MG63 (cell line): ENCODE results near the gene NXN. TPM values are rescaled to one million over a fixed set of nuclear protein-coding genes. Genes with fewer than 3 reads are reported as not detected.

Source experiments
- DNase-seq: peaks from one replicate; pipeline ENCODE4 v3.0.0-alpha.2; 2020
- H3K27me3 ChIP-seq: fragments of 250-450 bp; sonication (Bioruptor Pico); 2 replicates; pipeline ENCODE4 v1.5.1; 2020; ENCODE audit warnings: mild to moderate bottlenecking, moderate library complexity
- H3K36me3 ChIP-seq: fragments of 250-450 bp; sonication (Bioruptor Pico); 2 replicates; pipeline ENCODE4 v1.5.1; 2020; ENCODE audit warnings: mild to moderate bottlenecking, moderate library complexity
- H3K4me3 ChIP-seq: fragments of 250-450 bp; sonication (Bioruptor Pico); 2 replicates; pipeline ENCODE4 v1.5.1; 2020; ENCODE audit warnings: mild to moderate bottlenecking, moderate library complexity
- H3K9me3 ChIP-seq: fragments of 250-450 bp; sonication (Bioruptor Pico); 2 replicates; pipeline ENCODE4 v1.5.1; 2020; ENCODE audit warnings: mild to moderate bottlenecking, moderate library complexity
- total RNA-seq: library from RNA; depleted of rRNA; stranded (reverse); fragments of >200 nt; shearing (Covaris generic); gene quantifications from 2 replicates; pipeline ENCODE4 v1.2.3, GENCODE V29; 2014; ENCODE audit warnings: low replicate concordance; rRNA removed

The NXN gene
- total RNA-seq: 95.7 and 100 TPM in 2 replicates

DNA sequence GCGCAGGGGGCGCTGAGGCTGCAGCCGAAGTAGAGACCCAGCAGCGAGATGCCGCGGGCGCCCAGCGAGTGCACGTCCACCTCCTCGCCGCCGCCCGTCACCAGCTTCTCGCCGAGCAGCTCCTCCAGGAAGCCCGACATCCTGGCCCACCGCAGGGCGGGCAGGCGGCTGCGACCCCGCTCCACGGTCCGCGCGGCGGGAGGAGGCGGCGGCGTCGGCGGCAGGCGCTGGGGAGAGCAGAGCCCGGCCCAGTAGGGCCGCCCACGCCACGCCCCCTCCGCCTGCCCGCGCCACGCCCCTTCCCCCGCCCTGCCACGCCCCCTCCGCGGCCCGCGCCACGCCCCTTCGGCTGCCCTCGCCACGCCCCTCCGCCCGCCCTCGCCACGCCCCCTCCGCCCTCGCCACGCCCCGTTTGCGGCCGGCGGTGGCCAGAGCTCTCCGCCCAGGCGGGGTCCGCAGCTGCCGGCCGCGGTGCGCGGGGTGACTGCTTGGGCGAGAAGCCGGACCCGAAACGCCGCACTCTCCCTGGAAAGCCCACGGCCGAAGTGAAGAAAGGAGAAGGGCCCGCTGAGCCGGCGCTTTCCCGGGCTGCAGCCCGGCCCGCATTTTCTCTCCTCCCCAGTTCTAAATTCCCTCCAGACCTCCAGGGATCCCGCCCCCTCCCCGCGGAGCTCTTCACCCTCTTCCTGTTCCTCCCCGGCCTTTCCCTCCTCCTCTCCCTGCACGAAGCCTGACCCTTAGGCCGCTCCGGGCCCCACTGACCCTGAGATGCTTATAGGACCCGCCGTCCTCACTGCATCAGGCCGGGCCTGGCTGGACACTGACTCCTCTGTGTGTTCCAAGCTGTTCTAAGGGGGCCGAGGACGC, at the start of gene NXN:
Gene NXN (minus strand): TSS at position 238 of the 867 bp plus-strand sequence.
- H3K36me3 ChIP-seq: peaks cover 21% of the 10 kb centered on the region
- peak within 1 kb of the TSS; percentile 70 for H3K4me3 ChIP-seq
- H3K27me3 ChIP-seq: no peaks in the 10 kb centered on the region
- DNase-seq: peak; percentile 76
- H3K9me3 ChIP-seq: no peaks in the 10 kb centered on the region

DNA sequence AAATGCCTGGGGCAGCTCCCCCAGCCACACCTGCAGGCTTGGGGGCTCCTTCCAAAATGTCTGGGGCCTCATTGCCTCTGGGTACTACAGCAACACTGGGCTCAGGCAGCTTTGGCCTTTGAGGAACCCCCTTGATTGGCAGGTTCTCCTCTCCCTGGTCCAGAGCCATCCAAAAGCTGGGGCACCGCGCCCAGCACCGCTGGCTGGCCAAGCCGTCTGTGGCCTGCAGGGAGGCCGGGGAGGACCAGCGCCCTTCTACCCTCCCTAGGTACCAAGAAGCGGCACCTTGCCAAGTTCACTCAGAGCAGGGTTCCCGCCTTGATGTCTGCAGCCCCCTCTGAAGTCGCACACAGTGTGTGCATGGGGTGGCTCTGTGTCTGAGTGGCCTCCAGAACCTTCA, 47.5 kb upstream of the NXN start:
- Histone ChIP-seq H3K36me3 (no peaks in the 10 kb centered on the region), H3K27me3 (no peaks in the 10 kb centered on the region), H3K4me3 (no peak overlapping the region), H3K9me3 (no peaks in the 10 kb centered on the region)
- no peak for DNase-seq

DNA sequence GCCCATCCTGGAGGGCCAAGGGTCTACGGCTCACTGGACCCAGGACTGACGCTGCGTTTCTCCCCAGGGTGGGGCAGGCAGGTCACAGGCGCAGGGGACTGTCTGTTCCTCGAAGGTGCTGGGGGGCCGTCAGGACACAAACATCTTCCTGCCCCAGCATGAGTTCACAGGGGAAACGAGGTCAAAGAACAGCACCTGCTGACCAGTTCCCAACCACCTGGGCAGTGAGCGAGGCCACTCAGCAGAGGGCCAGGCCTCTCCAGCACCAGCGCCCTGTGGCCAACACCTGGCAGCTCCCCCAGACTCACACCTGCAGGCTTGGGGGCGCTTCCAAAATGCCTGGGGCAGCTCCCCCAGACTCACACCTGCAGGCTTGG, 47.0 kb upstream of the NXN start:
- H3K4me3 ChIP-seq: no peak overlapping the region
- H3K9me3 ChIP-seq: no peaks in the 10 kb centered on the region
- H3K36me3 ChIP-seq: no peaks in the 10 kb centered on the region
- no peak for DNase-seq
- H3K27me3 ChIP-seq: no peaks in the 10 kb centered on the region

DNA sequence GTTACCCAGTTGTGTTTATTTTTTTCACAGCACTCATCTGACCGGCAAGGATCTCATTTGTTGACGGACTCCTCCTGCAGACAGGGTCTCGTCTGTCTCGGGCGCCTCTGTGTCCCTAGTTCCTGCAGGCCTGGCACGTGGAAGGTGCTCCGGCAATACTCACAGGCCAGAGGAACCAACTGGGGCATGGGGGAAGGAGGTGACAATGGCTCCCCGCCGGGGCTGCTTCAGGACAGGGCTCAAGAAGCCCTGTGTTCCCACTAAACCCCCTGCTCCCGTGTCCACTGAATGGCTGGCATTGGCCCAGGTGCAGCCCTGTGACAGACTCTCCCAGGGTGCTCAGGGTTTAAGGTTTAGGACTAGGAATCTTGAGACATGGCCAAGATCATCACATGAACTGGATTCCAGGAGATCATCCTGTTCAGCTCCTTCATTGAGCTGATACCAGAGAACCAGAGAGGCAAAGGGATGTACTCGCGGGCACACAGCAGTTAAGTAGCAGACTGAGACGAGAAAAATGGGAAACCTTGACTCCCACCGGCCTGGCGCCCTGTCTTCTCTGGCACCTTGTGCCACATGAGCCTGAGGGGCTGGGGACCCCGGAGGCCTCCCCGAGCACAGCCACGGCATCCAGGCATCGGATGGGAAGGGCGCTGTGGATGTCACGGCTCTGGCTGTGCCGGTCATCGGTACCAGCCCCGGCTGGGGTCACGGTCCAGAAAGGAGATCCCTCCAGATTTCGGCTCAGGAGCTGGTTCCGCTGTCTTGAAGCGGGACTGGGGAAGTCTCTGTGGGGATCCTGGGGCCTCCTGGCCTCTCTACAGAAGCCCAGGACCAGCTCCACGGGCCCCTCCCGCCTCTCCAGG, 46.4 kb upstream of the NXN start:
- H3K9me3 ChIP-seq: no peaks in the 10 kb centered on the region
- DNase-seq: no peak
- H3K4me3 ChIP-seq: no peak overlapping the region
- H3K36me3 ChIP-seq: no peaks in the 10 kb centered on the region
- H3K27me3 ChIP-seq: no peaks in the 10 kb centered on the region

DNA sequence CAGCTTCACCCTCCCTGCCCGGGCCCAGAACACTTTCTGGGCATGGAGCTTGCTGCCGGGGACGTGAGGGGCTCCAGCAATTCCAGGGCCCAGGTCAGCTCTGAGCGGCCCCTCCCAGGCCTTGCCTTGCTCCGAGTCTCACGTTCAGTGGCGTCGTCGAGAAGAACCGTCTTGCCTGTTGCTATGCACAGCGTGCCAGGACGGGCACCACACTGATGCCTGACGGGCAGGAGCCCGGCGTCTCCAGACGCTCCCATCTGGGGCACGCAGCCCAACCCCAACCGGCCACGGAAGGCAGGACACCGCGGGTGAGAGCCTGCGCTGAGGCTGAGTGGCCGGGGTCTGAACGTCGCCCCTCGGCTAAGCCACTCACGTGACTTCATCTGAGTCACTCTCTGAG, 44.5 kb upstream of the NXN start:
- Histone ChIP-seq H3K36me3 (no peaks in the 10 kb centered on the region), H3K9me3 (no peaks in the 10 kb centered on the region), H3K27me3 (no peaks in the 10 kb centered on the region), H3K4me3 (no peak overlapping the region)
- no peak for DNase-seq

DNA sequence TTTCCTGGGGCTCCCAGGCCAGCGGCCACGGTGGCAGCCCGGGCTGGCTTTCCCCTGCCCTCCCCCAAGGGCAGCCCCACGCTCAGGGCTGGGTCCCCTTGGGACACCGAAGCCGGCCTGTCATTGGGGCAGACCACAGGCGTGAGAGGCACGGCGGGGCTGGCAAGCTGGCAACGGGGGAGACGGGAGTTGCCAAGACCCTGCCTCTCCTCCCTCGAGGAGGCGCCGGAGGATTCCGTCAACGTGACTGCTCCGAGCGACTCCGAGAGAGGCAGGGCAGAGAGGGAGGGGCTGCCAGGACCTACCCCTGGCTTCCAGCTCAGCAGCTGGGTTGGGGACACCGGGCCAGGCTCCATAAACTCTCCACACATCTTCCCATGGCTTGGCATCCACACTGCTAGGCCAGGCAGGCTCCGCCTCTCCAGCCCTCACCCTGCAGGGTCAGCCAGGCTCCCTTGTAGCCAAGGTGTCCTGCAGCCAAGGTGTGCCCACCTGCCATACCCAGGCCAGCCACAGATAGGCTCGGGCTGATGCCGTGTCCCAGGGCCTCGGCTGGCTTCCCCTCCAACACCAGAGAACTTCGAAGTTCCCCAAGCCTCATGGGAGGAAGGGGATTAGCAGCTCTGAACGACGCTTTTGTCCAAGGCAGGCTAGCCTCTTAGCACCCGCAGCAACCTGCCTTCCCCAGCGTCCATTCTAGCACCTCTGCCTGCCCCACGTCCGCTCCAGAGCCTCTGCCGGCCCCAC, 42.9 kb upstream of the NXN start:
- DNase-seq: no peak
- no peaks in the 10 kb centered on the region for H3K9me3 ChIP-seq
- H3K36me3 ChIP-seq: no peaks in the 10 kb centered on the region
- no peaks in the 10 kb centered on the region for H3K27me3 ChIP-seq
- no peak overlapping the region for H3K4me3 ChIP-seq

DNA sequence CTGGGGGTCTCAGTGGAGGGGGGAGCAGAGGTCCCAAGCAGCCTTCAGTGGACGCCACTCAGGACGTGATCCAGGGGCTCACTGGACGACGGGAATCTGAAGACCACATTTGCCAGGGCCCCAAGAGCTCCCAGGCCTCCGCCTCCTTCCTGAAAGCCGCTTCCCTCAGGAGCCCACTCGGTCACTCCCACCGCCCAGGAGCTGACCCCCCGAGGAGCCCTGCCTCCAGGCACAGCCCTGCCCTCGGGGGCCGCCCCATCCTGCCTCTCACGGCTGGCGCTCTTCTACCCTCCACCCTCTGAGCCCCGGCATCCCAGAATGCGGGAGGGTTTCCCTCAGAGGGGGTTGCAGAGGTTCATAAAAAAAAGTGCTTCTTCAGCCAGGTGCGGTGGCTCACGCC, 41.6 kb upstream of the NXN start:
- H3K27me3 ChIP-seq: no peaks in the 10 kb centered on the region
- H3K4me3 ChIP-seq: no peak overlapping the region
- H3K36me3 ChIP-seq: no peaks in the 10 kb centered on the region
- DNase-seq: no peak
- no peaks in the 10 kb centered on the region for H3K9me3 ChIP-seq

DNA sequence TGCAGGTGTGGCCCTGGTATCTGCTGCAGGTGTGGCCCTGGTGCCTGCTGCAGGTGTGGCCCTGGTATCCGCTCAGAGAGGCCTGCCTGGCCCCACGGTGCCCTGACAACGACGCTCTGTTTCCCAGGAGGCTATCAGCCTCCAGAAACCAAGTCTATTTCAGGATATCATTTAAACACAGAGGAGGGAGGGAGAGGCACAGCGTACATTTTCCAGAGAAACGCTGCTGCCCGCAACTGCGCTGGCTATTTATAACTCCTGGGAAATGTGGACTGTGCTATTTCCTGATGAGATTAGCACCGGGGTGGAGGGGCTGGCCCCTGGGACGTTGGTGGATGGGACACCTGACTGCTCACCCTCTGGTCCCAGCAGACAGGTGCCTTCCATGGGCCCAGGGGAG, 39.9 kb upstream of the NXN start:
- no peak overlapping the region for H3K4me3 ChIP-seq
- H3K36me3 ChIP-seq: no peaks in the 10 kb centered on the region
- no peak for DNase-seq
- H3K27me3 ChIP-seq: no peaks in the 10 kb centered on the region
- H3K9me3 ChIP-seq: no peaks in the 10 kb centered on the region

DNA sequence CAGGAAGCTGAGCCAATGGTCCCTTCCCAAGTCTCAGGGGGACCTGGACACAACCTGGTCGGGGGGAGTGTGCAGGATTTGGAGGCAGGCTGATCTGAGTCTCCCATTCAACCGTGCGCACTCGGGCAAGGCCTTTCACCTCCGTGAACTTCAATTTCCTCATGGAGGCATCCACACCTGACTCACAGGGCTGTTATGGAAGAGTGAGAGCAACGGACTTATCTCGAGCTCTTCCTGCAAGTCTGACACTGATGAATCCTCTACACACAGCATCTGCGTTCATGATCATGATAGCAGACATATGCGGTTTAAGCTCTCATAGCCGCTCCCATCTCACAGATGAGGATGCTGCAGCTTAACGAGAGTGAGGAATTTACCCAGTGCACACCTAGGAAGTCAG, 39.0 kb upstream of the NXN start:
- no peaks in the 10 kb centered on the region for H3K9me3 ChIP-seq
- DNase-seq: no peak
- no peaks in the 10 kb centered on the region for H3K36me3 ChIP-seq
- no peaks in the 10 kb centered on the region for H3K27me3 ChIP-seq
- no peak overlapping the region for H3K4me3 ChIP-seq

DNA sequence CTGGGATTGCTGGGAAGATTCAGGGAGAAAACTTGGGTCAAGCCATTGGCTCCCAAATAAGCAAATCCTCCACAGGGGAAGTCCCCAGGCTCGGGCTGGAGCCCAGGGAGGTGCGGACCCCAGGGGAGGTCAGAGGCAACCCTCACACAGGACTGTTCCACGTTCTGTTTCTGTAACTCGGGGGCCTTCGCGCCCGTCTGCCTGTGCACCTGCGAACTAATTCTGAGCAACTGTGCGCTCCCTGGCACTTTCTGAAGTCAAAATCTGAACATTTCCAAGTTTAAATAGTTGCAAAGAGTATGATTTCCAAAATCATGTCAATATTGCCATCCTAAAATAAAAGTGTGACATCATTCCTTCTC, 34.1 kb upstream of the NXN start:
- Histone ChIP-seq H3K36me3 (no peaks in the 10 kb centered on the region), H3K4me3 (no peak overlapping the region), H3K27me3 (no peaks in the 10 kb centered on the region)

DNA sequence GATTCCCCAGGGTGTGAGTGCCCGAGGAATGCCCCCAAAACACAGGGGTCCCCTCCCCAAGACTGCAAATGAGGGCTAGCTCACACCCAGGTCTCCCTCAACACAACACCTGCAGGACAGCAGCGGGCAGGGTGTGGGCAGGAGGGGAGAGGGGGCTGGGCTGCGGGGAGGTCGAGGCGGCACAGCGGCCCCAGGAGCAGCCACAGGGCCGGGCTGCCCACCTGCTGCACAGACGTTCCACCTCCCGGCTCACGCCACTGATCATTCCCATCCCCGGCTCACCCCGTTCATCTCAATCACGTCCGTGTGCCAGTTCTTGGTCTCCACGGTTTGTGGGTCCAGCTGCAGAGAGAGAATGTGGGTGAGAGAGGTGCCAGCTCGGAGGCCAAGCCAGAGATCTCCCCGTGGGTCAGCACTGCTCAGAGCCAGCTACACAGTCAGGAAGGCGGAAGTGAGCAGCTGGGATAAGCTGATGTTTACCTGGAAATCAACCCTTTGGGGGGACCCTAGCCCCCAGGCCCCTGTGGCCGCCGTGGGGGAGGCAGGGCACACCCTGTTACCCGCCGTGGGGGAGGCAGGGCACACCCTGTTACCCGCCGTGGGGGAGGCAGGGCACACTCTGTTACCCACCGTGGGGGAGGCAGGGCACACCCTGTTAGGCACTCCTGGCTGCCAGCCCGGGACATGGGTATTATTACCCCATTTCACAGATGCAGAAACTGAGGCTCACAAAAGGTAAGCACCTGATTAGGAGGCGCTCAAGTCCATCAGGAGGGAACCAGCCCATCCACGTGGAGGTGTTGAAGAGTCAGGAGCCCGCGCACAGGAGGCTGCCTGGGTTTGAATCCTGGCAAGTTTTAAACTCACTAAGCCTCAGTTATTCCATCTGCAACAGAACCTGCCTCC, 33.5 kb upstream of the NXN start:
- Histone ChIP-seq H3K27me3 (no peaks in the 10 kb centered on the region), H3K9me3 (no peaks in the 10 kb centered on the region), H3K36me3 (no peaks in the 10 kb centered on the region), H3K4me3 (no peak overlapping the region)
- DNase-seq: no peak

More for the DNA sequence above, 34.1 kb upstream of the NXN start:
- no peak for DNase-seq
- no peaks in the 10 kb centered on the region for H3K9me3 ChIP-seq

DNA sequence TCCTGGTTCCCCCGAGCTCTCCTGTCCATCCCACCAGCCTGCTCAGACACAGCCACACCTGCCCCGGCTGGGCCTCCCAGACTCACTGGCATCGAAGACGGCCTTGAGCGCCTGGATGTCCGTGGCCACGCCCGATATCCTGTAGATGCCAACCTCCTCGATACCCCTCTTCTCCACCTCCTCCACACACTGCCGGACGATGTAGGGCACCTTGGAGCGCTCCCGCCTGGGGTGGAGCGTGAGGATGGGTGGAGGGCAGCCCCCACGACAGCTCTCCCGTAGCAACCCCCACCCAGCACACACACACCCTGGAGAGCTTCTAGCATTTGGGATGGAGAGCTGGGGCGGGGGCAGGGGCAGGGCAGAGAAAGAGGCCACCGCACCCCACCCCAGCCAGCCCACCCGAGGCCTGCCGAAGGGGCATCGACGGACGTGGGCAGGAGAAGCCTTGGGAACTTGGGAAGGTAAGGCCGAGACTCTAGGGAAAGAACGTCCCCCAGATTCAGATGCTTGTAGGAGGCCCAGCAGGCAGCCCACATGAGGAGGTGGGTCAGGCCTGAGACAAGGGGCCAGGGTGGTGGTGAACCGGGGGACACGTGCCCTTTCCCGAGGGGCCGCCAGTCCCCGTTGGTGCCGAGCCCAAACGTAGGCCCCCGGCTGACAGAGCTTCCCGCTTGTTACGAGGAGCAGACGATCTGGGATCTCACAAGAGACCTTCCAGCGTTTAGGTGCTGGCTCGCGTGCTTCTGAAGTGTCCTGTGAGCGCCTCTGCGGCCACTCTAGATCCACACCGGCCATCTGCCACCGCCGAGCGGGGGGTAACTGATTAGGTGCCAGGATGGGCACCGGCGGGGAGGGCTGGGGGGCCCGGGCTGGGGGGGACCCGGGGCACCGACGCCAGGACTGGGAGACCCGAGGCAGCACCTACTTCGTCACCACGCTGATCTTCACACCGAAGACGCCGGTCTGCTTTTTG, 32.5 kb upstream of the NXN start:
- H3K36me3 ChIP-seq: no peaks in the 10 kb centered on the region

DNA sequence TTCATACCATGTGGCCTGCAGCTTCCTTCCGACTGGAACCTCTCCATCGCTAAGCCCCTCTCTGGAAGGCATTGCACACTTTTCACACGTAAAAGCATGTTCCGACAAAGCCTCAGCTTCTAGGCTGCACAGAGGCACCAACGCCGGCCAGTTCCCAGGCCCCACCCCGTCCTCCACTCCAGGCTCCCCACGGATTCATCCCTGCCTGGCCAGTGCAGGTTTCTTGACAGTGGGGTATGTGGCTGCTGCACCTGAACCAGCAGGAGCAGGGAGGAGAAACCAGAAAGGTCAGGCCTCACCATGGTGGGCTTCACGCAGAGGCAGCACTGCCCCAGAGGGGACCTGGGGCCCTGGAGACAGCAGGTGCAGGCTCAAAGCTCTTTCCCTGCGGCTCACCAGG, 31.6 kb upstream of the NXN start:
- no peaks in the 10 kb centered on the region for H3K36me3 ChIP-seq
- H3K9me3 ChIP-seq: no peaks in the 10 kb centered on the region
- no peak for DNase-seq
- no peaks in the 10 kb centered on the region for H3K27me3 ChIP-seq
- H3K4me3 ChIP-seq: no peak overlapping the region

More for the DNA sequence above, 32.5 kb upstream of the NXN start:
- DNase-seq: no peak
- Histone ChIP-seq H3K4me3 (no peak overlapping the region), H3K27me3 (no peaks in the 10 kb centered on the region), H3K9me3 (no peaks in the 10 kb centered on the region)

DNA sequence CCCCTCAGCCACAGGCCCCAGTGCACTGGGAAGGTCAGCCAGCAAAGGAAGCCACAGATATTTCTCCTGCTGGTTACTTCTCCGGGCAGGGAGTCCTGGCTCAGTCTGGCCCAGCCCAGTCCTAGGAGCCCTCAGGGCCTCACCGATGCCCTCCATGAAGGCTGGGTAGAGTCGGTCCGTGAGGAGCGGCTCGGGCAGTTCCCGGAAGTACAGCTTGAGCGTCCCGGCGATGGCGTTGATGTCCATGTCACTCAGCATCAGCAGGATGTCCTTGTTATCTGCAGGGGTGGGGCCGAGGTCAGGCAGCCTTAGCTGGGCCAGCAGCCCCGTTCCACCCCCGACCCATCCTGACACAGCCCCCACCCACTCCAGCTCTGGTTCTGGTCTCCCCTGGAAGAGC, 31.0 kb upstream of the NXN start:
- H3K4me3 ChIP-seq: no peak overlapping the region

DNA sequence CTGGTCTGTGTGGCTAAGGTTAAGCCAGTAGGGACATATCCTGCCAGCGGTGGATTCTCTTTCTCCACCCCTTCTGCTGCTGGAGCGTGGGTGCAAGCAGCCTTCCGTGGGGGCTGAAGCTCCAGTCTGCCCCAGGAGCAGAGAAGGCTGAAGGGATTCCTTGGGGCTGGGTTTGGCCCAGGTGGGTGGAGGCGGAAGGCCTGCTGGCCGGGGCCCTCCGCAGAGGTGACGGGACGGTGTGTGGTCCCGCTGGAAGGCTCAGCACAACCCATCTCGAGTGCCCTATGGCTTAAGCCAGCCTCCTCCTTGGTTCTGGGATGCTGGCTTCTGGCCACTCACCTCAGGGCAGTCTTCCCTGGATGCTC, 30.5 kb upstream of the NXN start:
- no peaks in the 10 kb centered on the region for H3K9me3 ChIP-seq
- H3K36me3 ChIP-seq: peaks cover under 1% of the 10 kb centered on the region; the same call in 1 of the 2 replicates
- no peak overlapping the region for H3K4me3 ChIP-seq
- H3K27me3 ChIP-seq: no peaks in the 10 kb centered on the region
- DNase-seq: no peak

More for the DNA sequence above, 31.0 kb upstream of the NXN start:
- no peaks in the 10 kb centered on the region for H3K36me3 ChIP-seq
- H3K9me3 ChIP-seq: no peaks in the 10 kb centered on the region
- no peaks in the 10 kb centered on the region for H3K27me3 ChIP-seq
- no peak for DNase-seq
